ENCODE results near the gene TERB1.

DNA sequence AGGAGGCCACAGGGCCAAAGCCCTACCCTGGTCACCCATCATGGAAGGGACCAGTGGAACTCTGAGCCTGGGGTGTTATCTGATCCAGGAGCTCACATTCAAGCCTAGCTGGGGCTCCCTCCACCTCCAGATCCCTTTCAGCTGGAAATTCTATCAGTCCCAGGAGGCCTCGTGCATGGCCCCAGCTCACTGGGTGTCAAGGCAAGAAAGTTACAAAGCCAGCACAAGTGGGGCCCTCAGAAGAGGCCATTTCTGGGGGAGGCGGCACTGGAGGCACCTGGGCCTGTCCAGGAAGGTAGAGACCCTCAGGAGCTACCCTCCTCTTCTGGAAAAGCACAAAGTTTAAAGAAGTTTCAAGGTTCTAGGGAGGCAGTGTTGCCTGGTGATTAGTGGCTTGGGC lies 47.6 kb upstream of the TERB1 start:
- TF ChIP-seq EZH2phosphoT487 (IDR thresholded peaks at IDR 0.05) (no peak), EZH2 (IDR thresholded peaks at IDR 0.05) (no peak)
- TF ChIP-seq, protein P1, sequence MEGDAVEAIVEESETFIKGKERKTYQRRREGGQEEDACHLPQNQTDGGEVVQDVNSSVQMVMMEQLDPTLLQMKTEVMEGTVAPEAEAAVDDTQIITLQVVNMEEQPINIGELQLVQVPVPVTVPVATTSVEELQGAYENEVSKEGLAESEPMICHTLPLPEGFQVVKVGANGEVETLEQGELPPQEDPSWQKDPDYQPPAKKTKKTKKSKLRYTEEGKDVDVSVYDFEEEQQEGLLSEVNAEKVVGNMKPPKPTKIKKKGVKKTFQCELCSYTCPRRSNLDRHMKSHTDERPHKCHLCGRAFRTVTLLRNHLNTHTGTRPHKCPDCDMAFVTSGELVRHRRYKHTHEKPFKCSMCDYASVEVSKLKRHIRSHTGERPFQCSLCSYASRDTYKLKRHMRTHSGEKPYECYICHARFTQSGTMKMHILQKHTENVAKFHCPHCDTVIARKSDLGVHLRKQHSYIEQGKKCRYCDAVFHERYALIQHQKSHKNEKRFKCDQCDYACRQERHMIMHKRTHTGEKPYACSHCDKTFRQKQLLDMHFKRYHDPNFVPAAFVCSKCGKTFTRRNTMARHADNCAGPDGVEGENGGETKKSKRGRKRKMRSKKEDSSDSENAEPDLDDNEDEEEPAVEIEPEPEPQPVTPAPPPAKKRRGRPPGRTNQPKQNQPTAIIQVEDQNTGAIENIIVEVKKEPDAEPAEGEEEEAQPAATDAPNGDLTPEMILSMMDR (IDR thresholded peaks at IDR 0.05) = no peak
